ENCODE results near the gene ATP2C1. TPM values are rescaled to one million over a fixed set of nuclear protein-coding genes. Genes with fewer than 3 reads are reported as not detected.

The ATP2C1 gene
- total and polyA plus RNA-seq, 2 donors (not counting 1 experiment from before 2014, with no cell fraction given) = 23.9 to 59.2 TPM

DNA sequence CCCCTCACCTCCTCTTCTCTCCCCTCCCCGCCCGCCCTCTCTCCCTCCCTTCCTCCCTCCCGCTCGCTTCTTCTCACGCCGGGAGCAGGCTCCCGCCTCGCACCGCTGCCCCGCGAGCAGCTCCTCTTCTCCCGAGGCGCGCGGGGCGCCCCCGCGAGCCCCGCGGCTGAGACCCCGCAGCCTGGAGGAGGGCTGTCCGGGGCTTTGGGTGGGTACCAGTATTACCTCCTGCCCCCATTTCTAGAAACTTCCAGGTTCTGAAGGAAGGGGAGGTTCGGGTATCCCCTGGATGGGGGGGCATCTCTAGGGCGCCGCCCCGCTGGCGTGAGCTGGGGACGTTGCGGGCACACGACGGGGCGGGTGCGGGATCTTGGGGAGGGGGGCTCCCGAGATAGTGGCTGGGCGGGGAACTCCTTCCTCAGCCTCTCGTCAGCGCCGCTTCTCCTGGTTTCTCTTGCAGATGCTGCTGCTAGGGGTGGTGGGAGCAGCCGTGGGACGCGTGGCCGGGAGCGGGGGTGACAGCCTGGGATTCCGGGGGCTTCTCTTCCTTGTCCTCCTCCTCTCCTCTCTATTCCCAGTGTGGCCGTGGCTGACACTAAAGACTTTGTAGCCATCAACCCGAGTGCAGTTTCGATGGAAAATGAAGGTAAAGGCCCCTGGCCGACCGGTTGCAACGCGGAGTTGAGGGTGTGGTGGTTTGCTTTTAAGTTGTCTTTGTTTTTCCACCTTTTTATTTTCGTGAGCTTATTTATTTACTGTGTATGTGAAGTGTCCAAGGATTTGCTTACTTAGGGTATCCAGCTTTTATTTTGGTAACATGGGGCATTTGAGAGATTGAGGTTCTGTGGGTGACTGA, 474 bp downstream of the ATP2C1 start:
- Histone ChIP-seq H3K4me1 (ENCODE audit: control insufficient read depth in 2 of 2, insufficient read depth in 2 of 2, low read length in 2 of 2) (peaks cover 11% of the 10 kb centered on the region in 2 donors), H3K36me3 (replicated peaks in 1 of 2; ENCODE audit: control extremely low read depth in 1 of 2, control insufficient read depth in 1 of 2, extremely low read depth in 1 of 2, insufficient read depth in 2 of 2, low read length in 1 of 2) (no peaks in the 10 kb centered on the region), H3K79me2 (ENCODE audit: control insufficient read depth, insufficient read depth, low read length) (peaks cover 46% of the 10 kb centered on the region), H3K9me3 (ENCODE audit: control extremely low read depth in 1 of 3, control insufficient read depth in 2 of 3, insufficient read depth in 1 of 3, low read length in 2 of 3) (no peaks in the 10 kb centered on the region), H4K20me1 (ENCODE audit: control insufficient read depth, insufficient read depth, low read length, poor library complexity, severe bottlenecking) (peaks cover 4% of the 10 kb centered on the region), H3K9ac (ENCODE audit: low read length) (peak overlapping the region; percentile 95), H3K27ac (ENCODE audit: low read length in 2 of 2) (peak overlapping the region; percentile 41 to 96), H3K4me2 (replicated peaks; ENCODE audit: low read depth, low read length, poor library complexity, severe bottlenecking) (peak overlapping the region; percentile 88), H3K27me3 (replicated peaks in 1 of 4; ENCODE audit: control extremely low read depth in 1 of 4, control insufficient read depth in 3 of 4, insufficient read depth in 4 of 4, low read length in 3 of 4) (no peaks in the 10 kb centered on the region), H3K4me3 (ENCODE audit: control extremely low read depth in 1 of 5, extremely low read depth in 1 of 5, insufficient read depth in 1 of 5, low read depth in 2 of 5, low read length in 4 of 5) (peak overlapping the region; percentile 1 to 95 (median 93)), H2AFZ (ENCODE audit: insufficient read depth, low read depth, low read length, poor library complexity, severe bottlenecking) (peak overlapping the region; percentile 98)
- no peaks in the 10 kb centered on the region for H3K9me3 Mint-ChIP-seq (ENCODE audit: insufficient read depth)
- intact Hi-C loops (cut with micrococcal nuclease) = loop anchor here (5.0 kb wide), 3 partner anchors 33 to 1523 kb away; partner anchors contain the start of genes DNAJC13 and TMCC1
- 0% methylated on average over 32 of the region's 52 CpGs for WGBS (ENCODE audit: insufficient coverage)
- peak overlapping the region; percentile 98 for H3K4me3 Mint-ChIP-seq
- H3K27me3 Mint-ChIP-seq = no peaks in the 10 kb centered on the region
- peak overlapping the region; percentile 99 for H3K27ac Mint-ChIP-seq
- DNase-seq (peak; percentile 69), ATAC-seq (ENCODE audit: low read depth) (peak; percentile 19)
- peaks cover 39% of the 10 kb centered on the region for H3K4me1 Mint-ChIP-seq
- CTCF ChIA-PET = interaction anchor here (0.8 to 6.1 kb wide), 14 partner anchors 11 to 619 kb away, joined by 3 to 68 read pairs (median 5); partner anchors contain the start of genes ASTE1, NEK11 and PIK3R4
- no peak for TF ChIP-seq EZH2 (IDR thresholded peaks at IDR 0.05; ENCODE audit: borderline replicate concordance, insufficient read depth, low read depth, low read length, poor library complexity, severe bottlenecking)
- TF ChIP-seq, protein P1, sequence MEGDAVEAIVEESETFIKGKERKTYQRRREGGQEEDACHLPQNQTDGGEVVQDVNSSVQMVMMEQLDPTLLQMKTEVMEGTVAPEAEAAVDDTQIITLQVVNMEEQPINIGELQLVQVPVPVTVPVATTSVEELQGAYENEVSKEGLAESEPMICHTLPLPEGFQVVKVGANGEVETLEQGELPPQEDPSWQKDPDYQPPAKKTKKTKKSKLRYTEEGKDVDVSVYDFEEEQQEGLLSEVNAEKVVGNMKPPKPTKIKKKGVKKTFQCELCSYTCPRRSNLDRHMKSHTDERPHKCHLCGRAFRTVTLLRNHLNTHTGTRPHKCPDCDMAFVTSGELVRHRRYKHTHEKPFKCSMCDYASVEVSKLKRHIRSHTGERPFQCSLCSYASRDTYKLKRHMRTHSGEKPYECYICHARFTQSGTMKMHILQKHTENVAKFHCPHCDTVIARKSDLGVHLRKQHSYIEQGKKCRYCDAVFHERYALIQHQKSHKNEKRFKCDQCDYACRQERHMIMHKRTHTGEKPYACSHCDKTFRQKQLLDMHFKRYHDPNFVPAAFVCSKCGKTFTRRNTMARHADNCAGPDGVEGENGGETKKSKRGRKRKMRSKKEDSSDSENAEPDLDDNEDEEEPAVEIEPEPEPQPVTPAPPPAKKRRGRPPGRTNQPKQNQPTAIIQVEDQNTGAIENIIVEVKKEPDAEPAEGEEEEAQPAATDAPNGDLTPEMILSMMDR (IDR thresholded peaks at IDR 0.05) = no peak
- POLR2A ChIA-PET = interaction anchor here (0.6 to 2.6 kb wide), 7 partner anchors 31 to 1827 kb away, joined by 3 to 11 read pairs (median 5); partner anchors contain the start of genes ASTE1 and NEK11

All from B cell (primary cell).